Posterior cingulate gyrus (tissue), 11 donors: Measurements from ENCODE around the gene ASH1L.
"Not testable (repeated sequence)": the region's sequence is repeated elsewhere in the genome, so short reads cannot be mapped to it uniquely, and the experiment has no call there.

Experiments
- DNase-seq, 10 donors: peaks; one replicate each; pipeline versions ENCODE4 v3.0.0 to v3.0.0-alpha.2; 2020 to 2021; ENCODE audit warnings: mixed read lengths in 3 of 10
- intact Hi-C: fragments of 100-400 bp; cut with DNase I; formaldehyde crosslinking; loops from one replicate; pipeline ENCODE4 v1.15.1; 2023

Gene ASH1L

DNA sequence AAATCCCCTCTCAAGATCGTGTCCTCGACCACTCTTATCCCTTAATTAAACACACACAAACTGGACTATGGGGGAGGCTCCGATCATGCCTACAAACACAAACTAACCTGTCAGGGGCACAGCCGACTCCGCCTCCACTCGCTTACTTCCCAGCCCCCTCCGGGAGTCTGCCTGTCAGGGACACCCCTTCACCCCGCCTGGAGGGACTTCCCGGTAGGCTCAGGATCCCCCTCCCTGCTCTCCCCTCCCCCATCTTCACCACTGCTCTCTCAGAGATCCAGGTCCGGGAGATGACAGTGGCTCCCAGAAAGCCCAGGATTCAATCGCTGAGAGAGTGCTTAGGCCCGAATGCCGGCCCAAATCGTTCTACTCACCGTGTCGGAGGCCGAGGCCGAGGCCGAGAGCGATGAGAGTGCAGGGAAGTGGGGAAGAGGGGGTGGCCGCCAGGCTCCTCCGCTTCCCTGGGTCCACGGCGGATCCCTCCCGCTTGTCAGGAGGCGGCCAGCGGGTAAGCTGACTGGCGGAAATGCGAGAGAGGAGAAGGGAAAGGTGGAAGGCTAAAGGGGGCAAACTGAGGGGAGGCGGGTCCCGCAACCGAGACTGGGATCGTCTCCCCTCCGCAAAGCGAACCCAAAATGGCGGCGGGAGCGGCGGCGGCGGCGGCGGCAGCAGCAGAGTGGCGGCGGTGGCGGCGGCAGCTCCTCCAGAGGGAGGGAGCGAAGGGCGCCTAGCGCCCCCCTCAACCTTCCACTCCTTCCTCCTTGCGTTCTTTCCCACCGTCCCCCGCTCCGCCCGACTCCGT lies 623 bp downstream of the ASH1L start:
- intact Hi-C loops: not testable (repeated sequence)

DNA sequence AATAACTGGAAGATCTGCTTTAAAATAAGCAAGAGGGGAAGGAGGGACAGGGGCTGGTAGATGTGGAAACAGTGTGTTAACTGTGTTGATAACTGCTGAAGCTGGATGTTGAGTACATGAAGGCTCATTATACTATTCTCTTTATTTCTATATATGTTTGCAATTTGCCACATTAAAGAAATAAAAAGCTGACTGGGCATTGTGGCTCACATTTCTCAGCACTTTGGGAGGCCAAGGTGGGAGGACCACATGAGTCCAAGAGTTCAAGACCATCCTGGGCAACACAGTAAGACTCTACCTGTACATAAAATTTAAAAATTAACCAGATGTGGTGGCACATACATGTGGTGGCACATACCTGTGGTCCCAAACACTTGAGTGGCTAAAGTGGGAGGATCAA lies 6.7 kb downstream of the ASH1L start:
- DNase-seq: no peak
- intact Hi-C loops: no loop called here

More for the DNA sequence above, 623 bp downstream of the ASH1L start:
- DNase-seq: peak in 7 of 10 donors; percentile 8 to 85 (median 46)

DNA sequence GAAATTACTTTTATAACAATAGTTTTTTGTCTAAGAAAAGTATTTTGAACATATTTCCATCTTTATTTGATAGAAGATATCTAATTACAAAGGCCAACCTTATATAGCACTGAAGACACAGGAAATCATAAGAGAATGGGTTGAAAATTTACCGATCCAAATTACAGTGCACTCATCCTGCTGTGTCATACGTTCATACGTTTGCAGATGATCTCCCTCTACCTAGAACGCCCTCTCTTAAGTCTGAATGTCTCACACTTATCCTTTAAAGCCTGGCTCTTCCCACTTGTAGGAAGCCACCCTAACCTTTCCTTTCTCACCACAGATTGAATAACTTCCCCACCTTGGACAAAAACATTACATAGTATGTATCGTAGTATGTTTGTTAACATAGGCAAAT lies 9.3 kb downstream of the ASH1L start:
- DNase-seq: no peak
- intact Hi-C loops: no loop called here

DNA sequence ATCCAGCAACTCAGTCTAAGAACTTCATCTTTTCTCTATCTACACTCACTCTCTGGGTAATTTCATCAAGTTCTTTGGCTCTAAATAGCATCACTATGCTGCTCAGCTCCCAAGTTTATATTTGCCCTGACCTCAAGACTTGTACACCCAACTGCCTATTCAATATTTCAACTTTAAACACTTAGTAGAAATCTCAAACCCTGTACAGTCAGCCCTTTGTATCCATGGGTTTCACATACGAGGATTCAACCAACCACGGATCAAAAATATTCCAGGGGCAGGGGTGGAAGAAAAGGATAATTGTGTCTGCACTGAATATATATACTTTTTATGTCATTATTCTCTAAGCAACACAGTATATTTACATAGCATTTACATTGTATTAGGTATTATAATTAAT lies 13.9 kb downstream of the ASH1L start:
- no peak for DNase-seq
- intact Hi-C loops: no loop called here

DNA sequence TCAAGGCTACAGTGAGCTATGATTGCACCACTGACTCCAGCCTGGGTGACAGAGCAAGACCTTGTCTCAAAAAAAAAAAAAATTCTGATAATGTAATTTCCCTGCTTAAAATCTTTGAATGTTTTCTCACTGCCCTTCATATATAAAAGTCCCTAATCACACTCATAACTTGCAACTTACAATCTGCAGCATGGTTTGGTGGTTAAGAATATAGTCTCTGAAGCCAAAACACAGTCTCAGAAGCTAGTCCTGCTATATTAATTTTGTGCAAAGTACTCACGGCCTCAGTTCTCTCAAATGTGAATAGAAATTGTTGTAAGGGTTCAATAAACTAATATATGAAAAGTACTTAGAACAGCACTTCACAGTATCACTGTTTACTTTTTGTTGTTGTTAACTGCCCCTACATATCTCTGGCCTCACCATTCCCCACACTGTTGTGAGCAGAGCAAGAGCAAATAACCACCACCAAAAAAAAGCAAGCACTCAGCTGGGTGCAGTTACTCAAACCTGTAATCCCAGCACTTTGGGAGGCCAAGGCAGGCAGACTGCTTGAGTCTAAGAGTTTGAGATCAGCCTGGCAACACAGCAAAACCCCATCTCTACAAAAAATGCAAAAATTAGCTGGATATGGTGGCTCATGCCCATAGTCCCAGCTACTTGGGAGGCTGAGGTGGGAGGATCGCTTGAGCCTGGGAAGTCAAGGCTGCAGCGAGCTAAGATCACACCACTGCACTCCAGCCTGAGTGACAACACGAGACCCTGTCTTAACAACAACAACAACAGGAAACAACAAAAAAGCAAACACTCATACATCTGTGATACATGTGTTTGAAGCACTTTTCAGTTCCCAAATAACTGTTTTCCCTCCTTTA lies 22.4 kb downstream of the ASH1L start:
- DNase-seq: no peak
- intact Hi-C loops: no loop called here

DNA sequence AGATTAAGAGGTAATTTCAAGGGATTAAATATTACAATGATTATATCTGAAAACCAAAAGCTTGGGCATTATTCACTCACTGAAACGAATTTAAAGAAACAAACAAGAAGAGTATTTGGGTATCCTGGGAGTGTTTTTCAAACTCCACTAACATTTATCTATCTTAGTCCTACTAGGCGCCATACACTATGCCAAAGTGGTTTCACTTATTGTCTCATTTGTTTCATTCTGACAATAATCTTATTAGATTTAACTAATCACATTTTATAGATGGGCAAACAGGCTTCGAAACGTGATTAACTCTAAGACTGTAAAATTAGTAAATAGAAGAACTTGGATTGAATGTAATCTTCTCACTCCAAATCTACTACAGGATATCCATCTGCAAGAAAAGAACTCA lies 25.4 kb downstream of the ASH1L start:
- intact Hi-C loops: no loop called here
- DNase-seq: no peak

DNA sequence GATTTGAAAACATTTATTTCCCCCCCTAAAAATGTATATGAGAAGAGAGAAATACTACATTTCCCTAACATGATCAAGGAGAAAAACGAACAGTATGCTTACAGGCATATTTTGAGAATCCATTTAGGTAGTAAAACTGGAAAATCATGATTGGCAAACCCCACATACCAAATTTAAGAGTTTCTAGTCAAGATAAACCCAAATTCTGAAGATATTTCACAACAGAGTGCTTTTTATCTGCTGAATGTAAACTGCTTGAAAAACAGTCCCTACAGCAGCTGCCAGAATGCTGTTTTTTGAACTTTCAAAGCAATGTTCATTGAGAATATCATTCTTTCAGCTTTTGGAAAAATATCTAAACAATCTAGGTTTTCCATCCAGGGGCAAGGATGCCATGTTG lies 31.0 kb downstream of the ASH1L start:
- no peak for DNase-seq
- intact Hi-C loops: no loop called here

DNA sequence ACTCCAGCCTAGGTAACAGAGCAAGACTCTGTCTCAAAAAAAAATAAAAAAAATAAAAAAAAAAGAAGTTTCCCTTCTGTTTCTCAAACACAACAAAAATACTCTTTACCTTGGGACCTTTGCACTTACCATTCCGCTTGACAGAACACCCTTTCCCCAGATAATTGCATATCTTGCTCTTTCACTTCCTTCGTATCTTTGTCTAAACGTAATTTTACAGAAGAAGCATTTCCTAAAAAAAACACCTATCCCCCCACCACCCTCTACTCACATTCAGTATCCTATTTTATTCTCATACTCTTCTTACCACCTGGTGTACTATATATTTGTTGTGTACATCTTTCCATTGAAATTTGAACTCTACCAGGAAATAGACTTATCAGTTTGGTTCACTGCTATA lies 32.7 kb downstream of the ASH1L start:
- DNase-seq: no peak
- intact Hi-C loops: no loop called here

DNA sequence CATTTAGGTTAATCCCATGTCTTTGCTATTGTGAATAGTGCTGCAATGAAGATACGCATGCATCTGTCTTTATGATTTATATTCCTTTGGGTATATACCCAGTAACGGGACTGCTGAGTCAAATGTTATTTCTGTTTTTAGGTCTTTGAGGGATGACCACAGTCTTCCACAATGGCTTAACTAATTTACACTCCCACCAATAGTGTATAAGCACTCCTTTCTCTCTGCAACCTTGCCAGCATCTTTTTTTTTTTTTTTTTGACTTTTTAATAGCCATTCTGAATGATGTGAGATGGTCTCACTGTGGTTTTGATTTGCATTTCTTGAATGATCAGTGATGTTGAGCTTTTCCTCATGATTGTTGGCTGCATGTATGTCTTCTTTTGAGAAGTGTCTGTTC lies 33.5 kb downstream of the ASH1L start:
- intact Hi-C loops: no loop called here
- DNase-seq: no peak

DNA sequence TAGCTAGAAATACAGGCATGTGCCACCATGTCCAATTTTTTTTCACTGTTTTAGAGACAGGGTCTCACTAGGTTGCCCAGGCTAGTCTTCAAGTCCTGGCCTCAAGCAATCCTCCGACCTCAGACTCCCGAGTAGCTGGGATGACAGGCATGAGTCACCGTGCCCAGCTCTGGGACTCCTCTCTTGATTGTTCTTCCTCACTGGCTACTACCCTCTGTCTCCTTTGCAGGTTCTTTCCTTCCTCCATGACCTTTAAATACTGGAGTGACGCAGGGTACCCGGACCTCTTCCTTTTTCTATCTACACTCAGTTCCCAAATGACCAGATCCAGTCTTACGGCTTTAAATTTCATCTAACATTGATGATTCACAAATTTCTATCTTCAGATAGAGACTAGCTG lies 34.9 kb downstream of the ASH1L start:
- DNase-seq: no peak
- intact Hi-C loops: no loop called here

DNA sequence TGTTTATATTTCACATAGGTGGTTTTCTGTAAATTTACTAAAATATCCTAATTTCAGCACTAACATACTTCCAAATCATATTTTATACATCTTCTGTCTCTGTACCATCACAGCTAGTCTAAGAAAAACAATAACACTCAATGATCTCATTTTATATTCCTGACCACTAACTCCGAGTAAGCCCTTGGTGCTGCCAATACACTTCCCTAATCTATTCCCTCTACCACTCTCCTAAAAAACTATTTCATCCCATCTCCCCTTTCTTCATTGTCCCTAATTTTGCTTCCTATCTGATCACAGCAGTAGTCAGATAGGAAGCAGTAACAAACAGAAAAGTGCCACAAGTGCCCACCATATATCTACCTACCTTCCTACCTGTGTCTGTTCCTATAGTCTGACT lies 36.2 kb downstream of the ASH1L start:
- intact Hi-C loops: no loop called here
- DNase-seq: no peak

DNA sequence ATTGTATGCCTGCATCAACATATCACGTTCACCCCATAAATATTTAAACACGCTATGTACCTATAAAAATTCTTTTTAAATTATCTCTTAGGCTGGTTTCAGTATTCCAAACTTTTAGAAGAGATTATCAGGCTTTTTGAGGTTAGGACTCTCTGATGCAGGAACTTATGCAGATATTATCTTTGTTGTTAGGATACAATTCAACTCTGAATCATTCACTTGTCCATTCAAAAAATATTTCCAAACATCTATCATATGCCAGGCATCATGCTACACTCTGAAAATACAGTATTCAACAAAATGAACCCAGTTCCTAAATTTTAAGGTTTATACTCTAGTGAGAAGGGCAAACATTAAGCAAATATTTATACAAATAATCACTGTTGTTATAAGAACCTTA lies 40.5 kb downstream of the ASH1L start:
- intact Hi-C loops: no loop called here
- no peak for DNase-seq

DNA sequence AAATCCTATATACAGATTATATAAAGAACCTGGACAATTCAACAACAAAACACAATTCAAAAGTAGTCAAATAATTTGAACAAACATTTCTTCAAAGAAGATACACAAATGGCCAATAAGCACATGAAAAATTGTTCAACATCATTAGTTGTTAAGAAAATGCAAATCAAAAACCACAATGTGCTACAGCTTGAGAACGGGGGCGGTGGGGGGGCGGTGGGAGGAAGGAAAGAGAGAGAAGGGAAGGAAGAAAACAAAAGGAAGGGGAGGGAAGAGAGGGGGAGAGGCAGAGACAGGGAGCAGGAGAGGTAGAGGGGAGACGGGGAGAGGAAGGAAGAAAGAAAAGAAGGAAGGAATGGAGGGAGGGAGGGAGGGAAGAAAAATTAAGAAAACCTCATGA lies 44.1 kb downstream of the ASH1L start:
- intact Hi-C loops: no loop called here

DNA sequence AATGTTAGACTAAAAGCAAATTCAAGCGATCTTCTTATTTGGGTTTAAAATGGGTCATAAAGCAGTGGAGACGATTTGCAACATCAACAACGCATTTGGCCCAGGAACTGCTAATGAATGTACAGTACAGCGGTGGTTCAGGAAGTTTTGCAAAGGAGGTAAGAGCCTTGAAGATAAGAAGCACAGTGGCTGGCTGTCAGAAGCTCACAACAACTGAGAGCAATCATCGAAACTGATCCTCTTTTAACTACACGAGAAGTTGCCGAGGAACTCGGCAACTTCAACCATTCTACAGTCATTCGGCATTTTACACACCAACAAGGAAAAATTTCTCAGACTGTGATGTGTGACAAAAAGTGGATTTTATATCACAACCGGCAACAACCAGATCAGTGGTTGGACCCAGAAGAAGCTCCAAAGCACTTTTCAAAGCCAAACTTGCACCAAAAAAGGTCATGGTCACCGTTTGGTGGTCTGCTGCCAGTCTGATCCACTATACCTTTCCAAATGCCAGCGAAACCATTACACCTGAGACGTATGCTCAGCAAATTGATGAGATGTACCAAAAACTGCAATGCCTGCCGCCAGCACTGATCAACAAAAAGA lies 47.9 kb downstream of the ASH1L start:
- intact Hi-C loops: no loop called here
- no peak for DNase-seq

More for the DNA sequence above, 44.1 kb downstream of the ASH1L start:
- DNase-seq: no peak

DNA sequence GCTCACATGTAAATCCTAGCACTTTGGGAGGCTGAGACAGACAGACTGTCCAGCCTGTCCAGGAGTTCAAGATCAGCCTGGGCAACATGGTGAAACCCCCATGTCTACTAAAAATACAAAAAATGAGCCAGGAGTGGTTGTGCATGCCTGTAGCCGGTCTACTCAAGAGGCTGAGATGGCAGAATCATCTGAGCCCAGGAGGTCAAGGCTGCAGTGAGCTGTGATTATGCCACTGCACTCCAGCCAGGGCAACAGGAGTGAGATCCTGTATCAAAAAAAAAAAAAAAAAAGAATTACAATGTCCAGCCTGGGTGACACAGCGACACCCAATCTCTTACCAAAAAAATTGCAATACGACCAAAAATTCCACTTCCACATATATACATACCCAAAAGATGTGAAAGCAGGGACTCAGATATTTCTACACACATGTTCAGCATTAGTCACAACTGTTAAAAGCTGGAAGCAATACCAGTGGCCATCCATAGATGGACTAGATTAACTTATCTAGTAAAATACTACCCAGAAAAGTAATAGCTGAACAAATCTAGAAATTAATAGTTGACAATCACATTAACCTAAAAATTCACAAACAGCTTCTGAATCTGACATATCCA lies 49.2 kb downstream of the ASH1L start:
- DNase-seq: no peak
- intact Hi-C loops: no loop called here

DNA sequence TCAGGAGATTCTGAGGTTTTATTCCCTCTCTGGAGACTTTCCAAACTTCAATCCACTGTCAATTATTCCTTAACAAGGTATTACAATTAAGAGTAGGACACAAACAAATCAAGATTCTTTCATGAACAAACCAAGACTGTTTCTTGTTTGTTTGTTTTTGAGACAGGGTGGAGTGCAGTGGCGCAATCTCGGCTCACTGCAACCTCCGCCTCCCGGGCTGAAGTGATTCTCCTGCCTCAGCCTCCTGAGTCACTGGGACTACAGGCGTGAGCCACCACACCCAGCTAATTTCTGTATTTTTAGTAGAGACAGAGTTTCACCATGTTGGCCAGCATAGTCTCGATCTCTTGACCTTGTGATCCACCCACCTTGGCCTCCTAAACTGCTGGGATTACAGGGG lies 51.2 kb downstream of the ASH1L start:
- DNase-seq, intact Hi-C loops: not testable (repeated sequence)

DNA sequence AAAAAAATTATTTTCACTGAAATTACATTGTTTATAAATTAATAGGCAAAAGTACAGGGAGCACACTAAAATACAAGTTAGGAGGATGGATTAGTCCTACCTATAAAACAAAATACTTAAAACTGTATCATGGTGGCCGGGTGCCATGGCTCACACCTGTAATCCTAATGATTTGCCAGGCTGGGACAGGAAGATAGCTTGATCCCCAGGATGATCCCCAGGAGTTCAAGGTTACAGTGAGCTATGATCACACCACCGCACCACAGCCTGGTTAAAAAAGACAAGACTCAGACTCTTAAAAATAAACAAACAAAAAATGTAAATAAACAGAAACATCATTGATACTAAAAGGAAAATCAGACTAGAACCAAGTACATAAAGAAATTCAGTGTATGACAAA lies 53.5 kb downstream of the ASH1L start:
- intact Hi-C loops: loop anchor here (10.0 kb wide), 1 partner anchor 254 kb away; the partner anchor contains the start of gene ENTREP3
- DNase-seq: no peak

DNA sequence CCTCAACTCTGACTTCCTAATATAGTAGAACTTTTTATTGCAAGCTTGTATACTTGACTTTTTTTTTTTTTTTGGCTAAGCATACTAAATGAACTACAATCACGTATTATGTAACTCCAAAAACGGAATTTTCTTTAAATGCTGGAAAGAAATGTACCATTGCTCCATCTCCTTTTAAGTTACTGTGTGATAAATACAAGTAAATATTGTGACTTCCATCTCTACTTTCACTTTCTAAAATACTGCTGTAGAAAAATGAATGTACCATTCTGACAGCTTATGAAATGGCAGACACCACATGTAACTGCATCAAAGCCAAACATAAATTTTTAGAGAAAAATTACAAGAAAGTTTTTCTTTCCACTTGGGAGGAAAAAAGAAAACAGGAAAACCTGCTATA lies 54.7 kb downstream of the ASH1L start:
- no peak for DNase-seq

DNA sequence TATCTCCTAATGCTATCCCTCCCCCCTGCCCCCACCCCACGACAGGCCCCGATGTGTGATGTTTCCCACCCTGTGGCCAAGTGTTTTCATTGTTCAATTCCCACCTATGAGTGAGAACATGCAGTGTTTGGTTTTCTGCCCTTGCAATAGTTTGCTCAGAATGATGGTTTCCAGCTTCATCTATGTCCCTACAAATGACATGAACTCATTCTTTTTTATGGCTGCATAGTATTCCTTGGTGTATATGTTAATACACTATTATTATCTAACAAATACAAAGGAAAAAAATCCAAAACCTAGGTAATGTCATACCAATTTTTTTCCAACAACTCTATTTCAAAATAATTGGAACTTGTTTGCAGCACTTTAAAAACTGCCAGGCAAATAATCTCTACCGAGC lies 56.6 kb downstream of the ASH1L start:
- DNase-seq: not testable (repeated sequence)
- intact Hi-C loops: loop anchor here (10.0 kb wide), 1 partner anchor 251 kb away; the partner anchor contains the start of gene ENTREP3

More for the DNA sequence above, 54.7 kb downstream of the ASH1L start:
- intact Hi-C loops: loop anchor here (10.0 kb wide), 1 partner anchor 253 kb away; the partner anchor contains the start of gene ENTREP3

DNA sequence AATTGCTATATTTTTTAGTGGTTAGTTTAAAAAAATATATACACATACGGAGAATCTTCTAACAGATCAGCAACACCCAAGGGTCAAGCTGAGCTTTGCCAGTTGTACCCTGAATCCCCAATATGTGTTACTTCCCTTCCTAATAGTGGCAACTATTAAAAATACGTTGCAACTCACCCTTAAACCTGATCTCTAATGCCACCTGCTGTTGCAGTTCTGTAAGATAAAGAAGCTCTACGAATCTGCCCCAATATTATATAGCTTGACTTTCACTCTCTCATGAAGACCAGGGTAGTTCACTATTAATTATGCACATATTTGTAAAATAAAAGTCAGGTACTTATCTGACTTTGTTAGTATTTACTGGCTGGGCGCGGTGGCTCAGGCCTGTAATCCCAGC lies 58.4 kb downstream of the ASH1L start:
- intact Hi-C loops: loop anchor here (10.0 kb wide), 1 partner anchor 249 kb away; the partner anchor contains the start of gene ENTREP3
- DNase-seq: no peak
